ENCODE measurements around the gene ARID2.

The ARID2 gene
- 117 to 129 reads per million in 2 donors for total RNA-seq

GRCh38 chr12:45729233-45730083, at the start of gene ARID2:
Gene ARID2 (plus strand): TSS chr12:45729706. CDS start chr12:45729837, 131 bp downstream.
- peak; percentile 60 for DNase-seq

- no peak for DNase-seq
Measured at GRCh38 chr12:45680362-45680761, 49.1 kb upstream of the ARID2 start.

GRCh38 chr12:45681465-45681864, 48.0 kb upstream of the ARID2 start:
- DNase-seq = no peak

GRCh38 chr12:45685680-45686079, 43.8 kb upstream of the ARID2 start:
- DNase-seq = no peak

- DNase-seq = no peak
Measured at GRCh38 chr12:45687081-45688015, 42.2 kb upstream of the ARID2 start.

GRCh38 chr12:45688183-45688582, 41.3 kb upstream of the ARID2 start:
- no peak for DNase-seq

- DNase-seq = no peak
Measured at GRCh38 chr12:45695035-45695434, 34.5 kb upstream of the ARID2 start.

- no peak for DNase-seq
Measured at GRCh38 chr12:45695606-45696005, 33.9 kb upstream of the ARID2 start.

- DNase-seq = no peak
Measured at GRCh38 chr12:45696049-45696448, 33.5 kb upstream of the ARID2 start.

GRCh38 chr12:45697371-45697770, 32.1 kb upstream of the ARID2 start:
- DNase-seq = no peak

- no peak for DNase-seq
Measured at GRCh38 chr12:45701296-45701695, 28.2 kb upstream of the ARID2 start.

- DNase-seq = no peak
Measured at GRCh38 chr12:45703942-45704341, 25.6 kb upstream of the ARID2 start.

GRCh38 chr12:45704968-45705367, 24.5 kb upstream of the ARID2 start:
- no peak for DNase-seq

- no peak for DNase-seq
Measured at GRCh38 chr12:45705404-45705803, 24.1 kb upstream of the ARID2 start.

- DNase-seq = no peak
Measured at GRCh38 chr12:45707241-45707857, 22.2 kb upstream of the ARID2 start.

GRCh38 chr12:45708363-45708762, 21.1 kb upstream of the ARID2 start:
- DNase-seq = no peak

GRCh38 chr12:45708901-45709300, 20.6 kb upstream of the ARID2 start:
- DNase-seq = no peak

- no peak for DNase-seq
Measured at GRCh38 chr12:45712319-45712718, 17.2 kb upstream of the ARID2 start.

- no peak for DNase-seq
Measured at GRCh38 chr12:45713078-45713477, 16.4 kb upstream of the ARID2 start.

GRCh38 chr12:45718306-45718705, 11.2 kb upstream of the ARID2 start:
- no peak for DNase-seq

- DNase-seq = no peak
Measured at GRCh38 chr12:45720069-45720468, 9.4 kb upstream of the ARID2 start.

- DNase-seq = no peak
Measured at GRCh38 chr12:45721369-45721768, 8.1 kb upstream of the ARID2 start.

- DNase-seq = no peak
Measured at GRCh38 chr12:45721954-45722353, 7.6 kb upstream of the ARID2 start.

Measured in activated gamma-delta T cell (primary cell).